Neural progenitor cell (in vitro differentiated cells): ENCODE results near the gene HAPSTR1.

Source experiments
- CTCF ChIP-seq: fragments of 200-600 bp; sonication (generic); IDR thresholded peaks from 2 replicates; pipeline ENCODE4 v1.5.1; 2017; ENCODE audit warnings: antibody characterized with exemption, mild to moderate bottlenecking
- EZH2 ChIP-seq: fragments of 200-600 bp; sonication (generic); IDR thresholded peaks from 2 replicates; pipeline ENCODE4 v1.6.1; 2017; ENCODE audit warnings: antibody characterized with exemption, mild to moderate bottlenecking, moderate library complexity

DNA sequence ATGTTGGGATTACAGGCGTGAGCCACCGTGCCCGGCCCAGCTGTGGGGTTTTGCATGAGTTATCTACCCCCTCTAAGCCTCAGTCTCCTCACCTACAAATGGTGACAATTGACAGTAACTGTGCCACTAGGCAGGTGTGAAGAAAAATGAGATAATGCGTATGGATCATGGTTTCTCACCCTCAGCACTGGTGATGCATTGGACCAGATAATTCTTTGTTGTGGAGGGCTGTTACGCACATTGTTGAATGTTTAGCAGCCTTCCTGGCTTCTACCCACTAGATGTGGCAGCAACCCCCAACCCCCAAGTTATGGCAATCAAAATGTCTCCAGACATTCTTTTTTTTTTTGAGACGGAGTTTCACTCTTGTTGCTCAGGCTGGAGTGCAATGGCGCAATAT is 9.0 kb upstream of the HAPSTR1 start:
- TF ChIP-seq CTCF (no peak), EZH2 (no peak)
